Measurements from ENCODE around the gene MEGF6. TPM values are rescaled to one million over a fixed set of nuclear protein-coding genes. Genes with fewer than 3 reads are reported as not detected.

Gene MEGF6
- total and polyA plus RNA-seq, 7 donors: 0.67 to 5.5 (median 3.7) TPM

- 86 to 89% (median 88%) methylated on average over 32 of the region's 32 CpGs for WGBS, 3 donors
- TF ChIP-seq, protein P1, sequence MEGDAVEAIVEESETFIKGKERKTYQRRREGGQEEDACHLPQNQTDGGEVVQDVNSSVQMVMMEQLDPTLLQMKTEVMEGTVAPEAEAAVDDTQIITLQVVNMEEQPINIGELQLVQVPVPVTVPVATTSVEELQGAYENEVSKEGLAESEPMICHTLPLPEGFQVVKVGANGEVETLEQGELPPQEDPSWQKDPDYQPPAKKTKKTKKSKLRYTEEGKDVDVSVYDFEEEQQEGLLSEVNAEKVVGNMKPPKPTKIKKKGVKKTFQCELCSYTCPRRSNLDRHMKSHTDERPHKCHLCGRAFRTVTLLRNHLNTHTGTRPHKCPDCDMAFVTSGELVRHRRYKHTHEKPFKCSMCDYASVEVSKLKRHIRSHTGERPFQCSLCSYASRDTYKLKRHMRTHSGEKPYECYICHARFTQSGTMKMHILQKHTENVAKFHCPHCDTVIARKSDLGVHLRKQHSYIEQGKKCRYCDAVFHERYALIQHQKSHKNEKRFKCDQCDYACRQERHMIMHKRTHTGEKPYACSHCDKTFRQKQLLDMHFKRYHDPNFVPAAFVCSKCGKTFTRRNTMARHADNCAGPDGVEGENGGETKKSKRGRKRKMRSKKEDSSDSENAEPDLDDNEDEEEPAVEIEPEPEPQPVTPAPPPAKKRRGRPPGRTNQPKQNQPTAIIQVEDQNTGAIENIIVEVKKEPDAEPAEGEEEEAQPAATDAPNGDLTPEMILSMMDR (IDR thresholded peaks at IDR 0.05): no peak
- ATAC-seq (no peak), DNase-seq (no peak)
- intact Hi-C loops (cut with DNase I): no loop called here
- Histone ChIP-seq H3K4me3 (no peak overlapping the region), H3K36me3 (ENCODE audit: insufficient read depth in 1 of 2, low read depth in 1 of 2) (no peaks in the 10 kb centered on the region), H3K27me3 (ENCODE audit: insufficient read depth in 3 of 3, low read length in 2 of 3) (no peaks in the 10 kb centered on the region), H3K4me1 (peaks cover under 1% of the 10 kb centered on the region), H3K27ac (no peak overlapping the region), H3K9me3 (no peaks in the 10 kb centered on the region)
Measured at GRCh38 chr1:3510136-3510955, 101.0 kb downstream of the MEGF6 start.

DNA sequence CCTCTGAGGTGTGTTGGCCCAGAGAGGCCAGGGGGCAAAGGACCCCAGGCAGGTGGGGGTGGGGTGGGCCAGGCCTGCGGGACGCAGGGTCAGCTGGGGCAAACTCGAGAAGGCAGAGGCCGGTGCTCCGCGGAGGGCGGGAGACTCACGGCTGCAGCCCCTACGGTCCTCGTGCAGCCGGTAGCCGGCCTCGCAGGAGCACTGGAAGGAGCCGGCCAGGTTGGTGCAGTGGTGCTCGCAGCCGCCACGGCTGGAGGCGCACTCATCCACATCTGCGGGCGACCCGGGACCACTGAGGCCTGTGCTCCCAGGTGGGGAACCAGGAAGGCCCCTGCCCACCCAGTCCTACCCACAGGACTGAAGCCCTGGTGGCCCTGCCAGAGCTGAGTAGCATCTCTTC, 101.6 kb downstream of the MEGF6 start:
- Histone ChIP-seq H3K9me3 (no peaks in the 10 kb centered on the region), H3K27me3 (ENCODE audit: insufficient read depth in 3 of 3, low read length in 2 of 3) (no peaks in the 10 kb centered on the region), H3K4me1 (peaks cover 7% of the 10 kb centered on the region), H3K4me3 (no peak overlapping the region), H3K27ac (no peak overlapping the region), H3K36me3 (ENCODE audit: insufficient read depth in 1 of 2, low read depth in 1 of 2) (no peaks in the 10 kb centered on the region)
- intact Hi-C loops (cut with DNase I): no loop called here
- DNase-seq: no peak
- ATAC-seq: no peak
- TF ChIP-seq, protein P1 (IDR thresholded peaks at IDR 0.05): no peak
- WGBS, 3 donors: 86 to 94% (median 88%) methylated on average over 17 to 21 of the region's 21 CpGs

GRCh38 chr1:3508757-3509415, 102.4 kb downstream of the MEGF6 start:
- intact Hi-C loops (cut with DNase I): no loop called here
- no peaks in the 10 kb centered on the region for H3K9me3 ChIP-seq
- H3K36me3 ChIP-seq (ENCODE audit: insufficient read depth in 1 of 2, low read depth in 1 of 2): no peaks in the 10 kb centered on the region
- no peaks in the 10 kb centered on the region for H3K27me3 ChIP-seq (ENCODE audit: insufficient read depth in 3 of 3, low read length in 2 of 3)
- no peak for DNase-seq
- ATAC-seq: no peak
- H3K27ac ChIP-seq: no peak overlapping the region
- TF ChIP-seq, protein P1 (IDR thresholded peaks at IDR 0.05): no peak
- 91 to 94% (median 92%) methylated on average over 31 to 33 of the region's 33 CpGs for WGBS, 3 donors
- no peak overlapping the region for H3K4me3 ChIP-seq
- peaks cover 14% of the 10 kb centered on the region for H3K4me1 ChIP-seq

DNA sequence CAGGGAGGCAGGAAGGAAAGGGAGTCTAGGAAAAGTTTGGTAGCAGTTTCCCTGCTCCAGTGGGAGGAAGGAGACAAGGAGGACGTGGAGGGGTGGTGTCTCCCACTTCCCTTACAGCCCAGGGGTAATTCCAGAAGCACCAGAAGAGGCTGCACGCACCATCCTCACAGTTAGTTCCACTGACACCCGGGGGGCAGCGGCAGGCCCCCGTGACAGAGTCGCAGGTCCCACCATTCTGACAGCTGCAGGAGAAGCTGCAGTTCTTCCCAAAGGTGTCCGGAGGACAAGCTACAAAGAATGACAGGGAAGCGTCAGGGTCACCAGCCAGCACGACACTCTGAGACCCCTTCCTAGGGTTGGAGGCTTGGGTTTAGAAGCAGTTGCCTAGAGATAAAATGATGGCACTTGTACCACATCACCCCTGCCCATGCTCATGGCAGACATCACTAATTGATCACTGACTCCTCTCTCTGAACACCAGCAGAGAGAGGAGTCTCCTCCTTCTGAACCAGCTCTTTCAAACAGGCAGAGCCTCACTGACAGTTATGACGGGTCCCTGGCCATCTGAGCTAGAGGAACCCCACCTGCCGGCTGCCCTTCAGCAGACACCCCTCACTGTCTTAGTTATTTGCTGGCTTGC, 103.6 kb downstream of the MEGF6 start:
- 84 to 93% (median 88%) methylated on average over 11 of the region's 11 CpGs for WGBS, 3 donors
- H3K27ac ChIP-seq: no peak overlapping the region
- H3K9me3 ChIP-seq: no peaks in the 10 kb centered on the region
- TF ChIP-seq, protein P1 (IDR thresholded peaks at IDR 0.05): no peak
- H3K27me3 ChIP-seq (ENCODE audit: insufficient read depth in 3 of 3, low read length in 2 of 3): no peaks in the 10 kb centered on the region
- H3K4me1 ChIP-seq: peaks cover 18% of the 10 kb centered on the region
- H3K4me3 ChIP-seq: no peak overlapping the region
- H3K36me3 ChIP-seq (ENCODE audit: insufficient read depth in 1 of 2, low read depth in 1 of 2): no peaks in the 10 kb centered on the region
- DNase-seq (no peak), ATAC-seq (no peak)
- intact Hi-C loops (cut with DNase I): loop anchor here in 1 of 2 donors (2.0 kb wide), 1 partner anchor 21 kb away; no protein-coding TSS in a partner anchor
